ENCODE results near the gene GEMIN7.

Gene GEMIN7

DNA sequence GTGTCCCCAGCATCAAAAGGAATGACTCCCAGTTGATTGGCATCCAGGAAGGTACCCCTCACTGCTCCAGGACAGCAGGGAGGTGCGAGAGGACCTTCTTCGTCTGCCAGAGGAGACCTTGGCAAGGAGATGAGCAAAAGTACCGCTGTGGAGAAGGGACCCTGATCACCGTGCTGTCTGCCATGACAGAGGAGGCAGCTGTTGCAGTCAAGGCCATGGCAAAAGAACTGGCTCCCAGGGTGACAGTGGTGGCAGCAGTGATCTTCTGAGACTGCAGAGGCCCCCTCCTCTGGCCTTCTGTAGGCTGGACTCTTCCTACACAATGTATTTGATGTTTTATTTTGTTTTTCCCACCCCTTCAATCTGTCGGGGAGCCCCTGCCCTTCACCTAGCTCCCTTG lies 49.7 kb downstream of the GEMIN7 start:
- no peak for DNase-seq (ENCODE audit: low spot score)

DNA sequence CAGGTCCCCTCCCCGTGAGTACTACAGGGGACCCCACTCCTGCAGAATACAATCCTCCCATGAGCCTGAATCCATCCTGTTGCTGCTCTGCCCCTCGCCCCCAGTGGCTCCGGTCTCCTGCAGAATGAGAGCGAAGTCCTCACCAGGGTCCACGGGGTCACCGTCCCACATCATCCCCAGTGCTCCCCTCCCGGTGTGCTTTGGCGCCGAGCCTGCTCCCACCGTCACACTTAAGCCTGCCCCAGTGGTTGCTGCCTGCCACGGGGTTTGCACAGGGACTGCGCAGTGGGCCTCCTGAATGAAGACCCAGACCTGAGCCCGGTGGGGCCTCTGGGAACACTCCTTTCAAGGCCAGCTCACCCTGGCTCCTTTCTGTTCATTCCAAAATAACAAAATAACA lies 51.2 kb downstream of the GEMIN7 start:
- no peak for DNase-seq (ENCODE audit: low spot score)

DNA sequence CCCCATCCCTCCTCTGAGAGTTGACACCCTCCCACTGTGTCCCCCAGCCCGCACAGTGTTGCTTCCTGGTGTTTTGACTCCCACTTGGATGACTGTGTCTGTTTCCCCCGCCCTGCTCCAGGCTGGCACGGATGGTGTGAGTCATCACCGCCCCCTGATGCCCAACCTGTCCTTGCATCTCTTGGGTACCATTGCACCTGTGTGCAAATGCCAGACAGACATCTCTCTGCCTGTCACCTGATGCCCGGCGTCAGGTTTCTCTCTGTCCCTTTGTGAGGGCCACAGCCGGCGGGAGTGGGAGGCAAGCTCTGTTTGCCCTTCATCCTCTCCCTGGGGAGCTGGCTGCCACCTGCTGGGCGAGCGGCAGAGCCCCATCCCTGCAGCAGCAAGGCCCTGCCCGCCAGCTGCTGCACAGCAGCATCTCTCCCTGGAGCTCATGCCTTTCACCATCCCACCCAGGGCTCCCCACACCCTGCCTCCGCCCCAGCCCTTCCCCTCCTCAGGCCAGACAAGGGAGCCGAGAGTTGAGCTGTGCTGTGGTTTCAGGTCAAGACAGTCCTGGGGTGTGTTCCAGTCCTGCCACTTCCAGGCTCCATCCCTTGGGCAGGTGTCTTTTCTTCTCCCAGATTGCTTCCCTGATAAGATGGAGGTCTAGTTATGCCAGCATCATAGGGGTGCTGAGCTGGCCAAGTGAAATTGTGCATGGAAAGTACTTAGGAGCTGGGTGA lies 52.0 kb downstream of the GEMIN7 start:
- DNase-seq (ENCODE audit: low spot score) = peak; percentile 87

DNA sequence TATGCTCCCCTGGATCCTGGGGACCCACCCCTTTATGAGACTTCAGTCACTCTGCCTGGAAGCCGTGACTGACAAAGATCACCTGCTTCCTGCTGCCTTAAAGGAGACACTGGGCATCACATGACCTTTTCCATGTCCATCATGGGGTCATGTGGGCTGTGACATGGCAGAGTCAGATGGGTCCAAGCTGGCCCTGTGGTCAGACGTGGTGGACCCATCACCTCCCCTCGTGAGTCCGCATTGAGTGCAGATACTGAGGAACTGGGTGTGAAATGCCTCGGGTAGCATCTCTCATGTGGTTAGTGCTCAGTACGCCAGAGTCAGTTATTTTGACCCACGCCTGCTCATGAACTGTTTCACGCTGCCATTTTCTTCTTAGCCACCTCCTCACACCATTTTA lies 54.6 kb downstream of the GEMIN7 start:
- DNase-seq (ENCODE audit: low spot score) = no peak

DNA sequence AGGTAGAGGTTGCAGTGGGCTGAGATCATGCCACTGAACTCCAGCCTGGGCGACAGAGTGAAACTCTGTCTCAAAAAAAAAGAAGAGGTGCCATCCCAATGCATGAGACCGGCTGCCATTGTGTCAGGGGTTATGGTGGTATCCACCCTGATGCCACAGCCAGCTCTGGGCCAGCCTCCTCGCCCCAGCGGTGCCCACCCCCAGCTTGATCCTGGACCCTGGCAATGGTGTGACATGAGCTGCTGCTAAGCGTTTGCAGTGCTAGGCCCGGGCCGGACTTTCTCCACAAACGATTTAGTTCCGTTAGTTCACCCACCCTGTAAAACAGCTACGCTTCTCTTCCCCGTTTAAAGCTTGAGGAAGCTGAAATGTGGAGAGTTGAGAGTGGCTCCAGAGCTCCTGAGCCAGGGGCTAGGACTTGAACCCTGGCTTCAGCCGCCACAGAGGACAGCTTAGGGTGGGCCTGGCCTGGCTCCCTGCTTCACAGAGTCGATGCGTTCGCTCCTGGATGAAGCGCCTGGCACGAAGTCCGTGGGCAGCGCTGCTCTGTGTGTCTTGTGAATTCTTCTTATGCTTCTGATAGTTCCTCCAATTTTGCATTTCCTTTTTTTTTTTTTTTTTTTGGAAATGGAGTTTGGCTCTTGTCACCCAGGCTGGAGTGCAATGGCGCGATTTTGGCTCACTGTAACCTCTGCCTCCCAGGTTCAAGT lies 56.3 kb downstream of the GEMIN7 start:
- DNase-seq (ENCODE audit: low spot score) = no peak

DNA sequence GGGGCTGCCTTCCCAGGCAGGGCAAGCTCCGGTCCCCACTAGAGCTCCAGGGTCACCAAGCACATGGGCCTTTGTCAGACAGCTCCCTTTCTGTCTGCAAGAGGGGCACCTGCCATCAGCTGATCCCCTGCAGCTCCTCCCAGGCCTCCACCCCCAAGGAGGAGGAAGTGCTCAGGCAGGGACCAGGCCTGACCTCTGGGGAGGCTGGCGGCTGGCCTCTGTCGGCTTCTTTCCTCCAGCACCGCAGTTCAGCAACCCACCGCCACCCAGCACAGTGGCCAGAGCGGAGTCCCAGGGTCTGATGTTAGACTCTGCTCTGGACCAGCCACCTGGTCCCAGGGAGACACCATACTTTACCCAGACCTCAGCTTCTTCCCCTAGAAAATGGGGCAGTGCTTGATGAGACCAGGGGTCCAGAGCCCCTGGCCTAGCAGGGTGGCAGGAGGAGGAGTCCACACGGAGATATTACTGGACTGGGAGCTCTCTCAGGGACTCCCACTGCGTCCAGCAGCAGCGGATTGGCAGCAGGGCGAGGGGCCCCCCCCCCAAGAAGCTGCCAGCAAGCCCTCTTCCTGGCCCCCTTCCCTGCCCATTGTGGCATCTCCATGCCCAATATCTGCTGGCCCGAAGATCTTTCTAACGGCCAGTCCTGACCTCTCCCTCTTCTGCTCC lies 57.6 kb downstream of the GEMIN7 start:
- DNase-seq (ENCODE audit: low spot score) = no peak

DNA sequence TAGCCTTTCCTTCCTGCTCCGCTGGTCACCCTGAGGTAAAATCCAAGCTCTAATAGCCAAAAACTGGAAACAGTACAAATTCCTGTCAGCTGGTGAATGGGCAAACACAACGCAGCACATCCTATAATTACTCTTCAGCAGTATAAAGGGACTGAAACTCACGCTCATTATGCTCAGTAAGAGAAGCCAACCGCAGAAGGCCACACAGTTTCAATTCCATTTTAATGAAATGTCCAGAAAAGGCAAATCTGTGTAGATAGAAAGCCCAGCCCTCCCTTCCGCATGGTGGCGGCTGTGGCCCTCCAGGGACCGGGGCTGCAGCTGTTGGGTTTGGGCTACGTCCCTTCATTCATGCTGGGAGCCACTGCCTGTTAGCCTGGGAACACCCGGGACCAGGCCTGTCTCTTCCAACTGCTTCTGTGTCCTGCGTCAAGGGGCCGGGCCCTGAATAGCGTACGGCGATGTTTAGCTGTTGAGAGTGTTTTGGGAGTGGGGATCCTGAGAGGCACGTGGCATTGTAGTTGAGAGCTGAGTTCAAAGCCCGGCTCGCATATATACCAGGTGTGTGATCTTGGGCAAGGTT lies 58.2 kb downstream of the GEMIN7 start:
- no peak for DNase-seq (ENCODE audit: low spot score)

DNA sequence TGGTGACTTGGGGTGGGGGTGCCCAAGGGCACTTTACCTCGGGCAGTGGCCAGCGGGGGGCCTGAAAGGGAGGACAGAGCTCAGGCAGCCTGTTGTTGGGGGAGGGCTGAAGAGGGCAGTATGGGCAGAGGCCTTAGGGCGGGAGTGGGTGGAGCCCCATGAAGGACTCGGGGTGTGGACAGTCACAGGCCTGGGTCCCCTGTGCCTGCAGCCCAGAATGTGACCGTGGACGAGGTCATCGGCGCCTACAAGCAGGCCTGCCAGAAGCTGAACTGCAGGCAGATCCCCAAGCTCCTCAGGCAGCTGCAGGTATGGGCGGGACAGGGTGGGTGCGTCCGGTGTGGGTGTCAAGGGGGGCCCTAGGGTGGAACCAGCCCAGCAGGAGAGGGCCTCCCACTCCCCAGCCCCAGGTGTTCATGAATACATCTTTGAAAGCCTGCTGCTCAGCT lies 59.3 kb downstream of the GEMIN7 start:
- DNase-seq (ENCODE audit: low spot score) = no peak

DNA sequence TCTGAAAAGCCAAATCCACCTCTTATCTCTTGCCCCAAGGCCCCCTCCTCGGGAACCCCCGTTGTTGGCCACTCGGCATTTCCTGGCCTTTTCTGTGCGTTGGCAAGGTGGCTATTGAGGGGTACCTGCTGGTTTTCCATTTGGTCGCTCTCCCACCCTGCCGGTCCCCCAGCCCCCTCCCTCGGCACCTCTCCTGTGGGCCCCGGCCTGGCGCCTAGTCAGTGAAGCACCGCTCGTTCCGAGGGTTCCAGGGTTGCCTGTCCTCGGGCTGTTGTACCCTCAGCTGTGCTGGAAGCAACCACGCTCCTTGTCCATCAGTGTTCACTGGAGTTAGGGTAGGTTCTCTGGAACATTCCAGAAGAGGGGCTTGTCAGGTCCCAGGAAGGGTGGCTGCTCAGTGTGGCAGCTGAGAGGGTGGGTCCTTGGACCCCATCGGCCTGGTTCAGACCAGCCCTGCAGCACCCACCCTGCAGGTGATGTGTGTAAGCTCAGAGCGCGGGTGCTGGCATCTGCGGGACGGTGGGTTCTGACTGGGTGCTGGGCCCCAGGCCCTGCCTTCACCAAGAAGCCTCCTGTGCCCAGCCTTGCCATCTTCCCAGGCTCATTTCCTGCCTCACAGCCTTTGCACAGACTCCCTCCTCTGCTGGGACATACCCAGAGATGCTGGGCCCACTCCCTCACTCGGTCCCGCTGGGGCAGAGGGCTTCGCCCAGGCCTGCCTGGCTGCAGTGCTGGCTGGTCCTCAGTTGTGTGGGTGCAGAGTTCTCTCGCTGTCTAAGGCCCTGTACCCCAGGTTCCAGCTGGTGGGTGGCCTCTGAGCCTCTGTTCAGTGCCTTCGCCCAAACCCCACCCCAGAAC lies 60.5 kb downstream of the GEMIN7 start:
- no peak for DNase-seq (ENCODE audit: low spot score)

DNA sequence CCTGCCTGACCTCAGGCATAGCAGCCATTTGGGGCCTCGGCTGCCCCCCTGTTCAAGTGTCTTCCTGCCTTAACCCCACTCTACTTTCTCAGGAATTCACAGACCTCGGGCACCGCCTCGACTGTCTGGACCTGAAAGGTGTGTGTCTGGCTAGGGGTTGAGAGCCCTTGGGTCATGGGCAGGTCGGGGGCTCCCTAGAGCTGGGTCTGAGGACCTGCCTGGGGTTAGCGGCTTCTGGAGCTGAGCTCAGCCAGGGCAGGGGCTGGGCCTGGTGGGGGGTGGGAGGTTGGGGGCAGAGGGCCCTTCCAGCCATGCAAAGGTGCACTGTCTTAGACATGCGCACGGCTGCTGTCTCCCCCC lies 61.1 kb downstream of the GEMIN7 start:
- DNase-seq (ENCODE audit: low spot score) = no peak

DNA sequence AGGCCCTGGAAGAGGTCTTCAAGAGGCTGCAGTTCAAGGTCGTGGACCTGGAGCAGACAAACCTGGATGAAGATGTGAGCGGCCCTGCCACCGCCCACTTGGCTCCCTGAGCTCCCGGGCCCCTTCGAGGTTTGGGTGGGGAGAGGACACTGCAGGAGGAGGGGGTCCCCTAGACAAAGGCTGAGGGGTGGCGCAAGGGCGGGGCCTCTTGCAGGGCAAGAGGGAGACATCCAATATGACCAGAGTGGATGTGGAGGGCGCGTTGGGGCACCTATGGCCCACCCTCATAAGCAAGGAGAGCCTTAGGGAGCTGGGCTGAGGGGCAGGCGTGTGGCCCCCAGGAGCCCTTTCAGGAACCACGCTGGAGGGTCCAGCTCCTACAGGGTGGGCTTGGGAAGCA lies 61.5 kb downstream of the GEMIN7 start:
- DNase-seq (ENCODE audit: low spot score) = no peak
